Gastroesophageal sphincter (tissue), 4 donors: Measurements from ENCODE around the gene BCS1L. TPM values are rescaled to one million over a fixed set of nuclear protein-coding genes. Genes with fewer than 3 reads are reported as not detected.
"Not testable (repeated sequence)": the region's sequence is repeated elsewhere in the genome, so short reads cannot be mapped to it uniquely, and the experiment has no call there.

Experiments
- ATAC-seq: fragments of 150-250 bp; one replicate; pipeline ENCODE4 v1.9.1; 2016; ENCODE audit warnings: mild to moderate bottlenecking, moderate library complexity
- H3K27ac ChIP-seq, 4 donors: fragments of 200-600 bp; sonication (generic) in 3 of 4; 1 replicate in 3 of 4; 2 replicates in 1 of 4; pipeline ENCODE4 v1.5.1; 2016 to 2019
- H3K27me3 ChIP-seq: fragments of 200-600 bp; sonication (generic); one replicate; pipeline ENCODE4 v1.5.1; 2019
- H3K36me3 ChIP-seq, 2 donors: fragments of 200-600 bp; sonication (generic); one replicate each; pipeline ENCODE4 v1.5.1; 2019; ENCODE audit warnings: control low read depth in 1 of 2
- H3K4me1 ChIP-seq, 3 donors: fragments of 200-600 bp; sonication (generic); 1 replicate in 2 of 3; 2 replicates in 1 of 3; pipeline ENCODE4 v1.5.1; 2016 to 2019; ENCODE audit warnings: control low read depth in 2 of 3
- H3K4me3 ChIP-seq, 2 donors: fragments of 200-600 bp; sonication (generic); one replicate each; pipeline ENCODE4 v1.5.1; 2019; ENCODE audit warnings: mild to moderate bottlenecking in 1 of 2, moderate library complexity in 1 of 2
- H3K9me3 ChIP-seq, 3 donors: fragments of 200-600 bp; sonication (generic); one replicate each; pipeline ENCODE4 v1.5.1; 2017 to 2019; ENCODE audit warnings: control low read depth in 2 of 3
- EP300 ChIP-seq: sonication (generic); formaldehyde crosslinking; IDR thresholded peaks from one replicate; pipeline ENCODE4 v1.6.1; 2017; ENCODE audit warnings: antibody characterized with exemption, mild to moderate bottlenecking
- POLR2A ChIP-seq, 2 donors: fragments of 450-650 bp; IDR thresholded peaks; one replicate each; pipeline ENCODE4 v1.6.1; 2017; ENCODE audit warnings: antibody characterized with exemption in 2 of 2, mild to moderate bottlenecking in 2 of 2, moderate library complexity in 1 of 2
- POLR2AphosphoS5 ChIP-seq: sonication (generic); formaldehyde crosslinking; IDR thresholded peaks from one replicate; pipeline ENCODE4 v1.6.1; 2017; ENCODE audit warnings: antibody characterized with exemption
- WGBS, 2 donors: methylation state at CpG; one replicate each; pipeline ENCODE4 v1.1.5; 2018; ENCODE audit warnings: low coverage in 1 of 2; 5-methylcytosine and 5-hydroxymethylcytosine counted together
- total RNA-seq, 4 donors: library from RNA; depleted of rRNA; stranded (reverse); fragments of >200 nt; gene quantifications; one replicate each; pipeline ENCODE4 v1.1.0, GENCODE V29; 2016
- TF ChIP-seq, protein P1 (sequence below), 4 experiments: fragments of 200-600 bp in 2 of 4; fragments of 450-650 bp in 2 of 4; sonication (generic) in 1 of 4; IDR thresholded peaks; one replicate each; pipeline ENCODE4 v1.5.1; 2017 to 2019; ENCODE audit warnings: antibody characterized with exemption in 4 of 4, mild to moderate bottlenecking in 2 of 4, moderate library complexity in 2 of 4

BCS1L gene
- total RNA-seq, 4 donors from 2014 or later, result 24.3 to 37.4 (median 29.9) TPM

DNA sequence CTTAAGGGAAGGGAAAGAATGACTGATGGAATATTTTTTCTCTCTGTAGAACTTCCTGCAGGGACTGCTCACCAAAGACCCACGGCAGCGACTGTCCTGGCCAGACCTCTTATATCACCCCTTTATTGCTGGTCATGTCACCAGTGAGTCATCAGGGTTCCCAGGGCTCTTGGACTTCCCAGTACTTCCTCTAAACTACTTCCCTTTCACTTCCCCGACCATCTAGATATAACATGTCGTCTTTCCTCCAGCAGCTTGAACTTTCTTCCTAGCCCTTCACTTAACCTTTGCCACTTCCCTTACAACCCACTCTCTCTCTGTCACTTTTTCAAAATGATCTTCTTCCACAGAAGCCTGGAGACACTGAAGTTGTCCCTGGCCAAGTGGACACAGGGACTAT is 19.6 kb downstream of the BCS1L start:
- H3K27ac ChIP-seq, result no peak overlapping the region
- no peaks in the 10 kb centered on the region for H3K9me3 ChIP-seq
- no peaks in the 10 kb centered on the region for H3K4me1 ChIP-seq
- H3K4me3 ChIP-seq, result no peak overlapping the region
- TF ChIP-seq, protein P1, sequence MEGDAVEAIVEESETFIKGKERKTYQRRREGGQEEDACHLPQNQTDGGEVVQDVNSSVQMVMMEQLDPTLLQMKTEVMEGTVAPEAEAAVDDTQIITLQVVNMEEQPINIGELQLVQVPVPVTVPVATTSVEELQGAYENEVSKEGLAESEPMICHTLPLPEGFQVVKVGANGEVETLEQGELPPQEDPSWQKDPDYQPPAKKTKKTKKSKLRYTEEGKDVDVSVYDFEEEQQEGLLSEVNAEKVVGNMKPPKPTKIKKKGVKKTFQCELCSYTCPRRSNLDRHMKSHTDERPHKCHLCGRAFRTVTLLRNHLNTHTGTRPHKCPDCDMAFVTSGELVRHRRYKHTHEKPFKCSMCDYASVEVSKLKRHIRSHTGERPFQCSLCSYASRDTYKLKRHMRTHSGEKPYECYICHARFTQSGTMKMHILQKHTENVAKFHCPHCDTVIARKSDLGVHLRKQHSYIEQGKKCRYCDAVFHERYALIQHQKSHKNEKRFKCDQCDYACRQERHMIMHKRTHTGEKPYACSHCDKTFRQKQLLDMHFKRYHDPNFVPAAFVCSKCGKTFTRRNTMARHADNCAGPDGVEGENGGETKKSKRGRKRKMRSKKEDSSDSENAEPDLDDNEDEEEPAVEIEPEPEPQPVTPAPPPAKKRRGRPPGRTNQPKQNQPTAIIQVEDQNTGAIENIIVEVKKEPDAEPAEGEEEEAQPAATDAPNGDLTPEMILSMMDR (IDR thresholded peaks at IDR 0.05), result no peak
- TF ChIP-seq EP300 (no peak), POLR2A (IDR thresholded peaks at IDR 0.05) (no peak), POLR2AphosphoS5 (no peak)
- peaks cover 0 to 83% of the 10 kb centered on the region in 2 donors for H3K36me3 ChIP-seq
- ATAC-seq, result no peak
- no peaks in the 10 kb centered on the region for H3K27me3 ChIP-seq
- WGBS, 2 donors, result 60 to 68% methylated on average over 4 of the region's 4 CpGs

DNA sequence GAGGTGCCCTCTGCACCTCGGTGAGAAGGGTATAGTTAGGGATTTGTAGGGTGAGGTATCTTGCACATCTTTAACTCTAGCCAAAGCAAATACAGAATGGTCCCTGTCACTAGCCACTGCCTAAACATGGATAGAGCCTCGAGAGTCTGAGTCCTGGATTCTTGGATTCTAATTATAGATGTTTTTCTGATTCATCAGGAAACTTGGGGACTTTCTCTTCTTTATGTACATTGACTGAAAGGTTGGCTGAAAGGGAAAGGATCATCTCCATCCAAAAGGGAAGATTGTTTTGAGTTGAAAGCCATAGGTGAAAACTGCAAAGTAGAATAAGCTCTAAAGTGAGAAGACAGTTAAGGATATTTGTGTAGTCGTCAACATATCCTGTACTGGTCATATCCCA is 20.6 kb downstream of the BCS1L start:
- ATAC-seq, result no peak
- WGBS, 2 donors, result 60 to 65% methylated on average over 1 to 3 of the region's 3 CpGs
- no peak overlapping the region for H3K4me3 ChIP-seq
- H3K4me1 ChIP-seq, result no peaks in the 10 kb centered on the region
- no peaks in the 10 kb centered on the region for H3K9me3 ChIP-seq
- no peaks in the 10 kb centered on the region for H3K27me3 ChIP-seq
- no peak overlapping the region for H3K27ac ChIP-seq
- peaks cover 0 to 90% of the 10 kb centered on the region in 2 donors for H3K36me3 ChIP-seq
- no peak for TF ChIP-seq EP300
- TF ChIP-seq, protein P1 (IDR thresholded peaks at IDR 0.05), result no peak
- TF ChIP-seq POLR2AphosphoS5, result no peak
- no peak for TF ChIP-seq POLR2A (IDR thresholded peaks at IDR 0.05)

DNA sequence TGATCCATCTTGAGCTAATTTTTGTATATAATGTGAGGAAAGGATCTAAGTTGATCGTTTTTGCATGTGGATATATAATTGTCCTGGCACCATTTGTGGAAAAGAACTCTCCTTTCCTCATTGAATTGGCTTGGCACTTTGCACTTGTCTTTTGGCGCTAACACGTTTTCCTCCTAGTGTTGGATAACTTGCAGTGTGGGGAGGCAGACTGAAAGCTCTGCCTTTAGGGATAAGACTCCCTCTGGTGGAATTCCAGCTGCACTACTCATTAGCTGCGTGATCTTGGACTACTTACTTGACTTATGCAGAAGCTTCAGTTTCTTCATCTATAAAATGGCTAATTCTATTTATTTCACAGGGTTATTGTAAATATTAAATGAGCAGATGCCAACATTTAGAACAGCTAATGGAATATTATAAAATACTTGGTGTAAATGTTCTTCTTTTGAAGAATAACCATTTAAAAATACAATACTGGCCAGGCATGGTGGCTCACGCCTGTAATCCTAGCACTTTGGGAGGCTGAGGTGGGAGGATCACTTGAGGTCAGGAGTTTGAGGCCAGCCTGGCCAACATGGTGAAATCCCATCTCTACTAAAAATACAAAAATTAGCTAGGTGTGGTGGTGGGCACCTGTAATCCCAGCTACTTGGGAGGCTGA is 28.0 kb downstream of the BCS1L start:
- WGBS, 2 donors, result 20 to 42% methylated on average over 3 to 5 of the region's 5 CpGs
- peak; percentile 78 for ATAC-seq

DNA sequence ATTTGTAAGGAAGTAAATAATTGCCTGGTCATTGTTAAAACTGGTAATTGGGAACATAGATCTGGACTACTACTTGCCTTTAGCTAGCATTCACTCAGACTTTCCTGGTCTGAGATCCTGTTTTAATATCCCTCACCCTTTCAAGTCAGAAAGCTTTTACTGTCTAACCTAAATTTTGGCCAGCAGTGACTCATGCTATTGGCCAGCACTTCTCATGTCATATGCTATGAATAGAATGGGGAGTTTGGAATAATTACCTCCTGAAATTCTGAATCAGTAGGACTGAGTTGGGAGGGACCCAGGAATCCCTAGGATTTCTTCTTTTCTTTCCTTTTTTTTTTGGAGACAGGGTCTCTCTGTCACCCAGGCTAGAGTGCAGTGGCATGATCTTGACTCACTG is 31.8 kb downstream of the BCS1L start:
- Histone ChIP-seq H3K9me3 (no peaks in the 10 kb centered on the region), H3K27ac (no peak overlapping the region), H3K27me3 (no peaks in the 10 kb centered on the region), H3K4me1 (peaks cover 0 to 10% (median 0%) of the 10 kb centered on the region in 3 donors), H3K4me3 (no peak overlapping the region), H3K36me3 (peaks cover 2 to 75% of the 10 kb centered on the region in 2 donors)
- no peak for ATAC-seq
- TF ChIP-seq EP300 (no peak), POLR2AphosphoS5 (no peak), POLR2A (IDR thresholded peaks at IDR 0.05) (no peak)
- TF ChIP-seq, protein P1 (IDR thresholded peaks at IDR 0.05), result no peak

More for the DNA sequence above, 28.0 kb downstream of the BCS1L start:
- not testable (repeated sequence) for H3K4me1 ChIP-seq, H3K27ac ChIP-seq, H3K4me3 ChIP-seq, H3K27me3 ChIP-seq, H3K9me3 ChIP-seq
- peaks cover 2 to 71% of the 10 kb centered on the region in 2 donors for H3K36me3 ChIP-seq
- TF ChIP-seq, protein P1 (IDR thresholded peaks at IDR 0.05), result peak; percentile 75 to 90 (median 83)

DNA sequence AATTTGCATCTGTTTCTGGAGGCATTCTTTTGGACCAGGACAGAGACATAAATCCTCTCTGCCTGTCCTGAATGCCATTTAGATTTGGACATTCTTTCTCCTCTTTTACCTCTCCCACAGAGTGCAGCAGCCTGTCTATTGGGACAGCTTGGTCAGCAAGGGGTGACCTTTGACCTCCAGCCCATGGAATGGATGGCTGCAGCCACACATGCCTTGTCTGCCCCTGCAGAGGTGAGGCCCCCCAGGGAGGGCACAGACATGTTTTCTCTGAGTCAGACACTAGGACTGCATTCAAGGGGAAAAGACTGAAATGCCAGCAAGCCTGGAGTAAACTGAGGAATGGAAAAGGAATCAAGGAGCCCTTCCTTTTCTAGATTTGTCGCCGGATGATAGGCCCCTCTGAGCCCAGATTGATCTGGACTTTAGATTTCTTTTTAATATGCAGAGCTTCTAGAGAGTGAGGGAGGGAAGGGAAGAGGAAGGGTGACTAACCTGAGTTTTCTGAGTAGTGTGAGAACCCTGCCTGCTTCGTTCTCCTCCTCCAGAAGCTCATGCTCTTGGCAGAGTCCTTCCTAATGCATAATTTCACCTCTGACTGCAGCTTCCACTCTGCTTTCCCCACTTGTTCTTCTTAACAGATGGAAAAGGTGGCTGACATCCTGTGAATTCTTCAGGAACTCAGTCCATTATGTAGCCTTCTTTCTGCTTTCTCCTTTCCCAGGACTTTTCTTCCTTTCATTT is 35.1 kb downstream of the BCS1L start:
- TF ChIP-seq POLR2A (IDR thresholded peaks at IDR 0.05) (no peak), POLR2AphosphoS5 (no peak), EP300 (no peak)
- TF ChIP-seq, protein P1 (IDR thresholded peaks at IDR 0.05), result no peak
- ATAC-seq, result no peak
- peaks cover 0 to 5% (median 0%) of the 10 kb centered on the region in 3 donors for H3K4me1 ChIP-seq
- no peak overlapping the region for H3K27ac ChIP-seq
- no peaks in the 10 kb centered on the region for H3K27me3 ChIP-seq
- no peak overlapping the region for H3K4me3 ChIP-seq
- 82 to 83% methylated on average over 2 of the region's 3 CpGs for WGBS, 2 donors
- no peaks in the 10 kb centered on the region for H3K9me3 ChIP-seq
- H3K36me3 ChIP-seq, result peaks cover 2 to 93% of the 10 kb centered on the region in 2 donors
